GM19397 (cell line): ENCODE measurements around the gene PRR29.
"Not testable (repeated sequence)": the region's sequence is repeated elsewhere in the genome, so short reads cannot be mapped to it uniquely, and the experiment has no call there.

Experiments used
- ATAC-seq: cut with Tn5 transposase; IDR thresholded peaks from one replicate; pipeline ENCODE4 v1.9.1; 2021; ENCODE audit warnings: mild to moderate bottlenecking, moderate library complexity; ENCODE audit not compliant: unreplicated experiment

PRR29 gene

DNA sequence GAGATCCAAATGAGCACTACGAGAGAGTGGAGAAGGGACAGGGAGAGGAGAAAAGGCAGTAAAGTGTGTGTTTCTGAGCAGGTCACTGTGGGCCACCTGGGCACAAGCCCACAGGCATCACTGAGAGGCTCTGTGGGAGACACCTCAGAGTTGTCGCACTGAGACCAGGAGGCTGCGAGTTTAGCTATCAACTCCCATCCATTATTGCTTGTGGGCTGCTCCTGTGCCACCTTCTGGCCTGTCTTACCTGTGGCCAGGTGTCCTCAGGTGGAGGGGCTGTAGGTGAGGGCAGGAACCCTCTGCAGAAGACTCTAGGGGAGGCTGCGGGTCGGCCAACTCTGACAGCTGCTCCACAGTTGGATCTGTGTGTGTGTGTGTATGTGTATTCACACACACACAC, 2.5 kb upstream of the PRR29 start:
- ATAC-seq: no peak

GRCh38 chr17:63996430-63997182, 1.5 kb upstream of the PRR29 start:
- ATAC-seq: no peak

DNA sequence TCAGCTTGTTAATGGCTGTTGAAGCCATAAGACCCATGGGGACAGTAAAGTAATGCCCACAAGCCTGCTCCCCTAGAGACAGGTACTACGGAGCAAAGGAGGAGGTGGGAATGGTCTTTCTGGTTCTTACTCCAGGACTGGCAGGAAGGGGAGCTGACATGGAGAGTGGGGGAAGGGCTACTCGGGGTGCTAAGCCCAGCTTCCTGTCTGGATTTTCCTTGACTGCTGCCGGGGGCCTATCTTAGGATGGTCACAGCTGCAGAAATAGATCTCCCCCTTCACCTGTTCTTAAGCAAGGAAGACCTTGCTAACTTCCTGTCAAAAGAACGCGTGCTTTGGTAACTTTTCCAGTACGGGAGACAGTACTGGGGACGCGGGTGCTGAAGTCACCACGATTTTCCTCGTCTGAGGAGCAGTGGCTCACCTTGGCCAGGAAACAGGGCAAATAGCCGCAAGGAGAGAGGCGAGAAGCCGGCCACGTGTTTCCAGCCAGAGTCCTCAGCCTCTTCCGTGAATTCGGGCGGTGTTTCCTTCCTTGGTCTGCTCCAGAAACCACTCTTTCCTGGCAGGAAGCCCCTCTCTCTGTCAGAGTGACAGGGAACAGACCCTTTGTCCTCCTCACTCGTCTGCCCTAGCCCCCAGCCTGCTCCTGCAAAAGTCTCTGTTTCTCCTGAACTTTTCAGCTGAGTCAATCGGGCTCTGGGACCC, 656 bp upstream of the PRR29 start:
- no peak for ATAC-seq

GRCh38 chr17:63998721-63999679, 849 bp downstream of the PRR29 start:
- ATAC-seq: no peak

GRCh38 chr17:63999680-64000531, 1.8 kb downstream of the PRR29 start:
- ATAC-seq: no peak

DNA sequence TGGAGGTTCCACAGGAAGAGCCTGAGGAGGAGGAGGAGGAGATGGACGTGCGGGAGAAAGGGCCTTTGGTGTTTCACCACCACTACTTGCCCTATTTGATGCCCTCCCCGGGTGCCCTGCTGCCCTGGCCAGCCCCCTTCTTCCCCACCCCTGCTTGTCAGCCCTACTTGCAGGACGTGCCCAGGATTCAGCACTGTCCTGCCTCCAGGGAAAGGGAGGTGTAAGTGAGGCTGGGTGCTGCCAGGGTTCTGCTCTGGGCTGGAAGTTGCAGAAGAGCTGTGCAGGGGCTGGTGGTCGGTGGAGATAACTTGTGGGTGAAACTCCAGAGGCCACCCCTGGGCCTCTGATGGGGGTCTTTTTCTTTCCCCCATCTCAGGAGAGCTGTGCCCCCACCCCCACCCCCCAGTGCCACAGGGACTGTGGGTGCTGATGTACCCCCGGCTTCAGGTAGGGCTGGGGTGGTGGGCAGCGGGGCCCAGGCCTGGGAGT, 3.0 kb downstream of the PRR29 start:
- no peak for ATAC-seq

DNA sequence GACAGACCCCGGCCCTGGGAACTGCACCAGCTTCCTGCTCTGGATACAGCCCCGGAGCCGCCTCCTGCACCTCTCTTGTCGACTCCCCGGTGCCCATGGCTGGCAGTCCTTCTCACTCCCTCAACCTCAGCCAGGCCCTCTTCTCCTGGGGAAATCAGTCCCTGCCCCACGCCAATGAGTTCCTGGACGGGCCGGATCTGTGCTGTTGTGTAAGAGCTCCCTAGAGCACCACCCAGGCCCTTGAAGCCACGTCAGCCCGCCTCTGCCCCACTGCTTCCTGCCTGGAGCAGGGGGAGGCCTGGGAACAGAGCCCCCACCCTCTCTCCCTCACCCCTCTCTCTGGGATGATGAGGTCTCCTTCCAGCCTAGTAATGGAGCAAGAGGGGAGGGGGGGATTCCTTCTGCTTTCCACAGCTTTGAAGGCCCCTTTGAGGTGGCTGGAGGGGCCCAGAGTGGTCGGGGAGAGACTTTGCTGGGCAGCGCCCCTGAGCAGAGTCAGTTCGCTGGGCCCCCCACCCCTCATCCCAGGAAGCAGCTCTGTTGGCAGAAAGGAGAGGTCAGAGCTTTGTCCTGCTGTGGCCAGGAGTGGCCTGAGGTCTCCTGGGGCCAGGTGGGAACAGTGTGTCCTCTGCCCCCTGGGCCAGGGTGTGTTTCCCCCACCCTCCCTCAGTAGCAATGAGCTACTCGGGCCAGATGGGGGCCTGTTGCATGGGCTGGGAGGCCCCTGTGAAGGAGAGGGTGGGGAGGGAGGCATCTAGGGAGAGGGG, 3.8 kb downstream of the PRR29 start:
- no peak for ATAC-seq

DNA sequence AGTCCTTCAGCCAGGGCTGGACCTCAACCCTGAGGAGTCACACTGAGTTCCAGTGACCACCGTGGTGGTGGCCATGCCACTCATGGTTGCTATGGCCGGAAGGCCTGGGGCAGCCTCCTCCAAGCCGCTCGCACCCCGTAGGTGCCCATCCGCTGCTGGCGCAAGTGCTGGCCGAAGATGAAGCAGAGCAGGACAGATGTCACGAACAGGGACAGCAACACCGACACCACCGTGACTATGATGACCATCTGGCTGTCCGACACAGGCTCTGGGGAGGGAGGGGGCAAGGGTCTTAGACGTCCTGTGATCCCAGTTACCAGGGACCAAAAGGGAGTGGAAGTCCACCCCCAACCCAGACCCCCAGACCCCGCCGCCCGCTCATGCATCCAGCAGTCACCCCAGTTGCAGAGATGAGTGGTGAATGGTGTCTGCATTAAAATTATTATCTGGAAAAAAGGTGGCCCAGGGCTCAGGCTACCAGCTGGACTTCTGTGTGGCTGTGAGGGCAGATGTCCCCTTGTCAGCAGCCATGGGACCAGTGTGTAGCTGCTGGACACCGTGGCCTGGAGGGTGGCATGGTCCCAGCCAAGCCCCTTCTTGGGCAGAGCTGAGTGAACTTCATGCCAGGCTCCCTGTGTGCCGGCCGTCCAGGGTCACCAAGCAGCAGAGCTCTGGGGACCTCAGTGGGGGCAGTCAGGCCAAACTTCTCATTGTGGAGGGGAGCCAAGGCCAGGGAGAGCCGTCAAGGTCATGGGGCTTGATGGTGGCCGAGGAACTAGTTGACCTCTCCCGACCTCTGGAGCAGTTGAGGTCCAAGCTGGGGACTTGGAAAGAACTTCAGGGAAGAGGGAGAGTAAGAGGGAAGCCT, 4.7 kb downstream of the PRR29 start:
- ATAC-seq: no peak

DNA sequence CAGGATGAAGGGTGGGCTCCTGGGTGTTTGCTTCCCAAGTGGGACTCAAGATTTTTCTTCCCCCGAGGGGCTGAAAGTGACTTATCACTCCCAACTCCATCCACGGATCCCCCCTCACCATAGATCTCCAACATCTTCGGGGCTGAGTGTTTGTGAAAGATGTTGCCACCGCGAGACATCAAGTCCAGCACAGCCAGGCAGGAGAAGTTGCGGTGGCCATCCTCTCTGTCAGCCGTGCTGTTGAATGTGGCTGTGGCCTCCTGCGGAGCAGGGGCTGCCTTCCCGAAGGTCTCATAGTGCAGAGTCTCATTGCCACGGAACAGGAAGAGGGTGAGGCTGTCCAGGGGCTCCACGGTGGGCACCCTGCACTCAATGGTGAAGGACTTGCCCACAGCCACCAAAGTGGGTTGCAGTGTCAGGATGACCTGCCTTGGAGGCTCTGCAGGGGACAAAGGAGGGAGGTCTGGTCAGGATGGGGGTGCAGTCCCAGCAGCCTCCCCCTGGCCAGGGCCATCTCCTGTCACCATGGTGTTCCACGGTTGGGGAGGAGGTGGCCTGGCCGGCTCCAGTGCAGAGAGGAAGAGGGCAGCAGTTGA, 5.5 kb downstream of the PRR29 start:
- no peak for ATAC-seq

- ATAC-seq: no peak
Measured at GRCh38 chr17:64004218-64004770, 6.1 kb downstream of the PRR29 start.

DNA sequence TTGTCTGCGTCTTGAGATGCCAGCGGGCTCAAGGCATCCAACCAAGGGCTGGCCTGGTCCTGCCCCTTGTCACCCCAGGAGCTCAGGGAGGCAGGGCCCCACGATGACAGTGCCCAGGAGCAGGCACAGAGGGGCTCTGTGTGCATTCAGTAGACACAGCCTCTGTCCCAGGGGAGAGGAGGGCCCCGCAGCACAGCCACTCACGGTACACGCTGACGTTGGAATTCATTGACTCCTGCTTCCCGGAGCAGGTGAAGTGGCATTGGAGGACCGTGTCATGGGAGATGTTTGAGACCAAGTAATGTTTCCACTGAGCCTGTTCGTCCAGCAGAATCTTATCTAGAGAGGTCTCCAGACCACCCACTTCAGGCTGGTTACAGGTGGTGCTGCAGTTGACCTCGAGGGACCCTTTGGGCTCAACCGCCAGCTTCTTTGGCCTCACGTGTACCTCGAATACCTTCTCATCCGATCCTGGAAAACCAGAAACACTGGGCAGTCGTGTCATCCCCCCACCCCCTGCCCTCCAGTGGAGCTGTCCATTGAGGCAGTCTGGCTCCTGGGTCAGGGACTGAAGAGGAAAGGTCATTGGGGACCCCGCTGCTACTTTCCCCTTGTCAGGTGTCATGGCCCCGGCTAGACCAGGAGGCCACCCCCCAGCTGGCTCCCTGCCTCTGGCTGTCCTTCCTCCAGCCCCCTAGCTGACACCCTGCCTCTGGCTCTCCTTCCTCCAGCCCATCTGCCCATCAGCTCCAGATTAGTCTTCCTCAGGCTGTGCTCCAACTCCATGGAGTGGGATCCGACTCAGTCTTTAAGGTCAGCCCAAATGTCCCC, 7.0 kb downstream of the PRR29 start:
- no peak for ATAC-seq

GRCh38 chr17:64005734-64006167, 7.6 kb downstream of the PRR29 start:
- no peak for ATAC-seq

GRCh38 chr17:64006361-64007088, 8.4 kb downstream of the PRR29 start:
- no peak for ATAC-seq

DNA sequence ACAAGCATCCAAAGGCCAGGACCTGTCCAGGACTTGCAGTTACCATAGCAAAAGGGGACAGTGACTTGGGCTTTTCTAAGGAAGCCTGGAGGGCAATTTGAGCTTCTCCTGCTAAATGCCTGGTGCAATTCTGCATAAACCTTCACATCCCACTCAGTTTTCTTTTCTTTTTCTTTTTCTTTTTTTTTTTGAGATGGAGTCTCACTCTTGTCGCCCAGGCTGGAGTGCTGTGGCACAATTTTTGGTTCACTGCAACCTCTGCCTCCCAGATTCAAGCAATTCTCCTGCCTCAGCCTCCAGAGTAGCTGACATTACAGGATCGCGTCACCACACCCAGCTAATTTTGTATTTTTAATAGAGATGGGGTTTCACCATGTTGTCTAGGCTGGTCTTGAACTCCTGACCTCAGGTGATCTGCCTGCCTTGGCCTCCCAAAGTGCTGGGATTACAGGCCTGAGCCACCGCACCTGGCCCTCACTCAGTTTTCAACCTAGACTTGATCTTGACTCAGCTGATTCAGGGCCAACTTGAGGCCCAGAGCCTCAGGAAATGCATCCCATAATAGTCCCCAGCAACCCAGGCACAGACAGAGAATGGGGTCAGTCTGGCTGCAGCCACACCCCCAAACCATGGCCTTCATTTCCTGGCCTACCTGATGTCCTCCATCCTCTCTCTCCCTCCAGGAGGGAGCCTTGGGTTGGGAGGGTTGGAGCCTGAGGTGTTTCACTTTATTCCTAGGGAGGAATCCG, 9.1 kb downstream of the PRR29 start:
- not testable (repeated sequence) for ATAC-seq

- no peak for ATAC-seq
Measured at GRCh38 chr17:64007838-64008282, 9.7 kb downstream of the PRR29 start.
